Progenitor cell of endocrine pancreas (in vitro differentiated cells): ENCODE data around the gene RGS7. TPM values are rescaled to one million over a fixed set of nuclear protein-coding genes. Genes with fewer than 3 reads are reported as not detected.

ENCODE experiments used
- DNase-seq: peaks from one replicate; pipeline ENCODE4 v3.0.0; 2021; ENCODE audit warnings: low spot score; ENCODE audit not compliant: unreplicated experiment
- H3K27ac Mint-ChIP-seq: 2 replicates; pipeline ENCODE4 v1.8.0; 2021; ENCODE audit warnings: mild to moderate bottlenecking, moderate library complexity, mixed read lengths
- H3K27me3 Mint-ChIP-seq: 2 replicates; pipeline ENCODE4 v1.8.0; 2021; ENCODE audit warnings: mixed read lengths
- H3K36me3 Mint-ChIP-seq: 2 replicates; pipeline ENCODE4 v1.8.0; 2022; ENCODE audit warnings: mixed read lengths; ENCODE audit not compliant: insufficient read depth
- H3K4me1 Mint-ChIP-seq: 2 replicates; pipeline ENCODE4 v1.8.0; 2021; ENCODE audit warnings: low read depth, mixed read lengths
- H3K4me3 Mint-ChIP-seq: 2 replicates; pipeline ENCODE4 v1.8.0; 2021; ENCODE audit warnings: low read depth, mild to moderate bottlenecking, moderate library complexity, mixed read lengths
- H3K9me3 Mint-ChIP-seq: 2 replicates; pipeline ENCODE4 v1.8.0; 2021; ENCODE audit warnings: low read depth, mixed read lengths
- total RNA-seq: library from RNA; stranded (reverse); gene quantifications from 2 replicates; pipeline ENCODE4 v1.2.1, GENCODE V29; 2021
- TF ChIP-seq, protein P1 (sequence below): fragments of 200-600 bp; sonication (generic); IDR thresholded peaks from one replicate; pipeline ENCODE4 v1.5.0; 2021; ENCODE audit warnings: antibody characterized with exemption, mild to moderate bottlenecking; ENCODE audit not compliant: unreplicated experiment

The RGS7 gene
- total RNA-seq, 1 donor from 2014 or later: 2.4 TPM

DNA sequence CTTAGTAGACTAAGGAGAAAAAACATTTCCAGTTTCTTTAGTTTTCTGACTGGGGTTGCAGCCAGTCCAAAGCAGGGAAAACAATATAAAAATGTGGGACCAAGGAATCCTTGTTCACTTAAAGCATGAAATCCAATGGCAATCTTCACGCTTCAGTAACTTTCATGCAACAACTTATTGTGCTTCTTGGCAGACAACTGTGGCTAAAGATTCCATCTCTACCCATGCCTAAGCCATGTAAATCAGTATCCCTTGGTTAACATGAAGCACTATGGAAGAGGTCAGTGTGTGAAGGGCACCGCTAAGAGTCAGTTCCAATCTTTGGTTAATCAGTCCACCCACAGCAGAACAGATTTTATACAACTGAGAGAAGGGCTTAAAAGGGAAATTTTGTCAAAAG lies 543.3 kb downstream of the RGS7 start:
- H3K4me1 Mint-ChIP-seq: no peaks in the 10 kb centered on the region
- H3K36me3 Mint-ChIP-seq: no peaks in the 10 kb centered on the region
- H3K27me3 Mint-ChIP-seq: no peaks in the 10 kb centered on the region
- H3K27ac Mint-ChIP-seq: no peak overlapping the region
- H3K9me3 Mint-ChIP-seq: no peaks in the 10 kb centered on the region
- TF ChIP-seq, protein P1, sequence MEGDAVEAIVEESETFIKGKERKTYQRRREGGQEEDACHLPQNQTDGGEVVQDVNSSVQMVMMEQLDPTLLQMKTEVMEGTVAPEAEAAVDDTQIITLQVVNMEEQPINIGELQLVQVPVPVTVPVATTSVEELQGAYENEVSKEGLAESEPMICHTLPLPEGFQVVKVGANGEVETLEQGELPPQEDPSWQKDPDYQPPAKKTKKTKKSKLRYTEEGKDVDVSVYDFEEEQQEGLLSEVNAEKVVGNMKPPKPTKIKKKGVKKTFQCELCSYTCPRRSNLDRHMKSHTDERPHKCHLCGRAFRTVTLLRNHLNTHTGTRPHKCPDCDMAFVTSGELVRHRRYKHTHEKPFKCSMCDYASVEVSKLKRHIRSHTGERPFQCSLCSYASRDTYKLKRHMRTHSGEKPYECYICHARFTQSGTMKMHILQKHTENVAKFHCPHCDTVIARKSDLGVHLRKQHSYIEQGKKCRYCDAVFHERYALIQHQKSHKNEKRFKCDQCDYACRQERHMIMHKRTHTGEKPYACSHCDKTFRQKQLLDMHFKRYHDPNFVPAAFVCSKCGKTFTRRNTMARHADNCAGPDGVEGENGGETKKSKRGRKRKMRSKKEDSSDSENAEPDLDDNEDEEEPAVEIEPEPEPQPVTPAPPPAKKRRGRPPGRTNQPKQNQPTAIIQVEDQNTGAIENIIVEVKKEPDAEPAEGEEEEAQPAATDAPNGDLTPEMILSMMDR: no peak
- H3K4me3 Mint-ChIP-seq: no peak overlapping the region
- no peak for DNase-seq

GRCh38 chr1:240811256-240811655 lies 545.7 kb downstream of the RGS7 start:
- no peaks in the 10 kb centered on the region for H3K27me3 Mint-ChIP-seq
- DNase-seq: no peak
- no peak overlapping the region for H3K4me3 Mint-ChIP-seq

GRCh38 chr1:240808381-240808780 lies 548.6 kb downstream of the RGS7 start:
- Mint-ChIP-seq H3K4me3 (no peak overlapping the region), H3K4me1 (no peaks in the 10 kb centered on the region), H3K27ac (no peak overlapping the region), H3K36me3 (no peaks in the 10 kb centered on the region), H3K27me3 (no peaks in the 10 kb centered on the region), H3K9me3 (no peaks in the 10 kb centered on the region)
- DNase-seq: no peak
- TF ChIP-seq, protein P1: no peak

More at GRCh38 chr1:240811256-240811655, 545.7 kb downstream of the RGS7 start:
- Mint-ChIP-seq H3K36me3 (no peaks in the 10 kb centered on the region), H3K27ac (no peak overlapping the region), H3K4me1 (no peaks in the 10 kb centered on the region), H3K9me3 (no peaks in the 10 kb centered on the region)
- TF ChIP-seq, protein P1: no peak

DNA sequence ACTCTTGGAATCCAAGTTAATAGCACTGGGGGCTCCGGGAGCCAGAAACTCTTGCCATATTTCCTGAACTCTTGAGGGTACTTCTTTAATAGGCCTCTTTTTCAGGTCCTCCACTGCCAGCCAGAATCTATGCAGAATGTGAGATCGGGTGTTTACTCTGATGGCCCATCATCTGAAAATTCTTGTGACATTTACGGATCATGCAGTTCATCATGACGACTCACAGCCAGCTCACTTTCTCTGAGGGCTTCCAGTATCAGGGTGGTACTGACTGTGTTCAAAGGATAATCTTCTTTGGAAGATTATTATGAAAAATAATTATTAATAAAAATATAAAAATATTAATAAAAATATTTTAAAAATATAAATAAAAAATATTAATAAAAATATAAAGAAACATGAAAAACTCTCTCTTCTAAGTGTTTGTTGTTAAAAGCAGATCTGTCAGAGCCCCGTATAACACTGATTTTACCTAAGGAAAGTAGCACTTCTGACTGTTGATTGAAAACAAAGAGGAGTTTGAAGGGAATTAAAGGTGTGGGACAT lies 550.7 kb downstream of the RGS7 start:
- TF ChIP-seq, protein P1: no peak
- DNase-seq: no peak
- Mint-ChIP-seq H3K9me3 (no peaks in the 10 kb centered on the region), H3K4me3 (no peak overlapping the region), H3K4me1 (no peaks in the 10 kb centered on the region), H3K27ac (no peak overlapping the region), H3K27me3 (no peaks in the 10 kb centered on the region), H3K36me3 (no peaks in the 10 kb centered on the region)

DNA sequence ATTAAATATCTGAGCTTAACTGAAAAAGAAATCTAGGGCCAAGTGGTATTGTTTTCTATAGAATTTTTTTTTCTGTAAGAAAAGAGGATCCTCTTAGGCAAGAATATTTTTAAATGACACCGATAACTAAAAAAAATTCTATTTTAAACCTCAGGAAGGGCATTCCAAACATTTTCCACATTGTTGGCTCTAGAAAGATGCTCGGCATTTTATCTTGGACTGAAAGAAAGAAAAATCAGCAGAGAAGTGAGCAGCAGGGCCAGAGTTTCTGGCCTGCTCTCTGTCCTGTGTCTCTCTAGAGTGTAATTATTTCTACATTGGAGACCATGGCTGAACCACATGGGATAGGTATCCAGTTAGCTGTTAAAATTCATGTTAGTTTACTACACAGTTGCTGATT lies 552.5 kb downstream of the RGS7 start:
- H3K27ac Mint-ChIP-seq: no peak overlapping the region
- H3K4me3 Mint-ChIP-seq: no peak overlapping the region
- no peak for DNase-seq
- H3K9me3 Mint-ChIP-seq: no peaks in the 10 kb centered on the region
- H3K27me3 Mint-ChIP-seq: no peaks in the 10 kb centered on the region
- TF ChIP-seq, protein P1: no peak
- H3K4me1 Mint-ChIP-seq: no peaks in the 10 kb centered on the region
- no peaks in the 10 kb centered on the region for H3K36me3 Mint-ChIP-seq
